DMS153 treated with DMSO at 0.1 percent for 48 hours (cell line): ENCODE data around the gene EPC2.
"Not testable (repeated sequence)": the region's sequence is repeated elsewhere in the genome, so short reads cannot be mapped to it uniquely, and the experiment has no call there.

Source experiments
- DNase-seq: peaks from one replicate; lab custom pipeline; 2025; ENCODE audit not compliant: unreplicated experiment; lab: John Stamatoyannopoulos, UW

Gene EPC2

GRCh38 chr2:148638543-148638942 is 6.0 kb upstream of the EPC2 start:
- DNase-seq, result no peak

GRCh38 chr2:148640767-148641166 is 3.8 kb upstream of the EPC2 start:
- no peak for DNase-seq

- no peak for DNase-seq
Measured at GRCh38 chr2:148642112-148642744, 2.3 kb upstream of the EPC2 start.

- DNase-seq, result no peak
Measured at GRCh38 chr2:148642891-148643416, 1.6 kb upstream of the EPC2 start.

- DNase-seq, result no peak
Measured at GRCh38 chr2:148643421-148643820, 1.1 kb upstream of the EPC2 start.

- peak; percentile 90 for DNase-seq
Measured at GRCh38 chr2:148644883-148645538, 460 bp downstream of the EPC2 start.

- DNase-seq, result no peak
Measured at GRCh38 chr2:148645539-148646230, 1.1 kb downstream of the EPC2 start.

GRCh38 chr2:148646231-148646559 is 1.6 kb downstream of the EPC2 start:
- DNase-seq, result peak; percentile 45

- not testable (repeated sequence) for DNase-seq
Measured at GRCh38 chr2:148647711-148648110, 3.2 kb downstream of the EPC2 start.

GRCh38 chr2:148649936-148650335 is 5.4 kb downstream of the EPC2 start:
- DNase-seq, result no peak

- no peak for DNase-seq
Measured at GRCh38 chr2:148650881-148651280, 6.3 kb downstream of the EPC2 start.

- DNase-seq, result no peak
Measured at GRCh38 chr2:148651972-148652371, 7.4 kb downstream of the EPC2 start.

GRCh38 chr2:148653437-148653836 is 8.9 kb downstream of the EPC2 start:
- DNase-seq, result no peak

- DNase-seq, result no peak
Measured at GRCh38 chr2:148654435-148654834, 9.9 kb downstream of the EPC2 start.

- DNase-seq, result no peak
Measured at GRCh38 chr2:148656516-148656915, 12.0 kb downstream of the EPC2 start.

- DNase-seq, result no peak
Measured at GRCh38 chr2:148658807-148659722, 14.5 kb downstream of the EPC2 start.

- no peak for DNase-seq
Measured at GRCh38 chr2:148660999-148661398, 16.4 kb downstream of the EPC2 start.

- not testable (repeated sequence) for DNase-seq
Measured at GRCh38 chr2:148662332-148662731, 17.8 kb downstream of the EPC2 start.

GRCh38 chr2:148664229-148664628 is 19.7 kb downstream of the EPC2 start:
- no peak for DNase-seq

GRCh38 chr2:148666555-148666954 is 22.0 kb downstream of the EPC2 start:
- DNase-seq, result no peak
